ENCODE results near the gene DMRT3.

Gene DMRT3

GRCh38 chr9:966870-967269, 9.6 kb upstream of the DMRT3 start (continued):
- TF ChIP-seq ZNF518A (tag by site-specific recombination; conservative IDR thresholded peaks at IDR 0.05; ENCODE audit: low read depth) (no peak), ZNF623 (tag by site-specific recombination; IDR thresholded peaks at IDR 0.05) (no peak), ZBTB7A (tag by site-specific recombination; IDR thresholded peaks at IDR 0.05; ENCODE audit: low read depth) (no peak)

GRCh38 chr9:967436-967835, 9.0 kb upstream of the DMRT3 start:
- no peaks in the 10 kb centered on the region for H3K9me3 ChIP-seq (ENCODE audit: control insufficient read depth, insufficient read depth, low read depth, low read length)
- peaks cover 19% of the 10 kb centered on the region for H3K4me1 ChIP-seq (ENCODE audit: control insufficient read depth, insufficient read depth, low read length)
- no peak overlapping the region for H3K27ac ChIP-seq (ENCODE audit: extremely low read depth, low read depth, low read length)
- CTCF ChIA-PET = interaction anchor here (1.2 to 1.5 kb wide), 2 partner anchors 17 to 70 kb away, joined by 4 read pairs; no protein-coding TSS in a partner anchor
- no peak for TF ChIP-seq ZNF558 (tag by site-specific recombination; IDR thresholded peaks at IDR 0.05)
- TF ChIP-seq ZSCAN5A (tag by site-specific recombination; IDR thresholded peaks at IDR 0.05) = no peak
- TF ChIP-seq KLF17 (tag by site-specific recombination; IDR thresholded peaks at IDR 0.05) = no peak
- TF ChIP-seq GLIS1 (tag by site-specific recombination; IDR thresholded peaks at IDR 0.05) = no peak
- no peak for TF ChIP-seq ZNF639 (tag by site-specific recombination; IDR thresholded peaks at IDR 0.05)
- 0 out of 2 replicates have a peak, but pooled peaks have one; percentile 10 for TF ChIP-seq ZEB2 (tag by site-specific recombination; IDR thresholded peaks at IDR 0.05)
- no peak for TF ChIP-seq SP2 (tag by site-specific recombination; IDR thresholded peaks at IDR 0.05)
- no peak for TF ChIP-seq ZSCAN23 (tag by site-specific recombination; IDR thresholded peaks at IDR 0.05)
- TF ChIP-seq ZNF433 (tag by site-specific recombination; IDR thresholded peaks at IDR 0.05; ENCODE audit: low read depth) = no peak
- no peak for TF ChIP-seq ZNF416 (tag by site-specific recombination; IDR thresholded peaks at IDR 0.05)
- TF ChIP-seq PBX3 (CRISPR knock-in tag; IDR thresholded peaks at IDR 0.05) = no peak
- peak; percentile 70; the same call in 1 of the 2 replicates for TF ChIP-seq ZNF10 (tag by site-specific recombination; IDR thresholded peaks at IDR 0.05)
- TF ChIP-seq KLF1 (tag by site-specific recombination; IDR thresholded peaks at IDR 0.05) = 0 out of 2 replicates have a peak, but pooled peaks have one; percentile 10
- no peak for TF ChIP-seq ZNF138 (tag by site-specific recombination; IDR thresholded peaks at IDR 0.05; ENCODE audit: borderline replicate concordance)
- no peaks in the 10 kb centered on the region for H3K36me3 ChIP-seq (ENCODE audit: control insufficient read depth in 2 of 2, insufficient read depth in 1 of 2, low read length in 2 of 2)
- H3K4me3 ChIP-seq (ENCODE audit: low read depth, low read length) = peak overlapping the region; percentile 41
- POLR2A ChIA-PET = interaction anchor here (1.0 to 3.4 kb wide), 2 partner anchors 9 to 18 kb away, joined by 3 to 24 read pairs; partner anchors contain the start of gene DMRT3
